HG03521 (cell line): Measurements from ENCODE around the gene KLHDC1.
A peak's percentile ranks its signal among the peaks of the same experiment; 100 is the strongest.
"Not testable (repeated sequence)": the region's sequence is repeated elsewhere in the genome, so short reads cannot be mapped to it uniquely, and the experiment has no call there.

Experiments used
- ATAC-seq: cut with Tn5 transposase; IDR thresholded peaks from one replicate; pipeline ENCODE4 v1.9.1; 2021; ENCODE audit warnings: mild to moderate bottlenecking, moderate library complexity; ENCODE audit not compliant: unreplicated experiment

The KLHDC1 gene

GRCh38 chr14:49692811-49693734 is at the start of gene KLHDC1:
TSS of gene KLHDC1 (plus strand) at chr14:49693120. CDS start at chr14:49693195, 75 bp downstream.
- peak; percentile 52 for ATAC-seq

- ATAC-seq: no peak
Measured at GRCh38 chr14:49653508-49653907, 39.4 kb upstream of the KLHDC1 start.

- ATAC-seq: no peak
Measured at GRCh38 chr14:49654511-49654910, 38.4 kb upstream of the KLHDC1 start.

- ATAC-seq: not testable (repeated sequence)
Measured at GRCh38 chr14:49657500-49657899, 35.4 kb upstream of the KLHDC1 start.

GRCh38 chr14:49659526-49660455 is 33.1 kb upstream of the KLHDC1 start:
- ATAC-seq: no peak

GRCh38 chr14:49670475-49670874 is 22.4 kb upstream of the KLHDC1 start:
- no peak for ATAC-seq

GRCh38 chr14:49673586-49673985 is 19.3 kb upstream of the KLHDC1 start:
- no peak for ATAC-seq

- no peak for ATAC-seq
Measured at GRCh38 chr14:49677643-49678042, 15.3 kb upstream of the KLHDC1 start.

- no peak for ATAC-seq
Measured at GRCh38 chr14:49679271-49679670, 13.6 kb upstream of the KLHDC1 start.

- no peak for ATAC-seq
Measured at GRCh38 chr14:49686425-49686824, 6.5 kb upstream of the KLHDC1 start.

GRCh38 chr14:49687942-49688700 is 4.8 kb upstream of the KLHDC1 start, which contains the start of gene POLE2:
TSS of gene POLE2 (minus strand) at chr14:49688214. CDS start at chr14:49688203, 11 bp downstream.
- peak; percentile 85 for ATAC-seq

GRCh38 chr14:49688701-49689030 is 4.3 kb upstream of the KLHDC1 start:
- no peak for ATAC-seq

GRCh38 chr14:49691031-49691430 is 1.9 kb upstream of the KLHDC1 start:
- no peak for ATAC-seq

- ATAC-seq: no peak
Measured at GRCh38 chr14:49692193-49692757, 645 bp upstream of the KLHDC1 start.

GRCh38 chr14:49693735-49694124 is 810 bp downstream of the KLHDC1 start:
- not testable (repeated sequence) for ATAC-seq

- ATAC-seq: no peak
Measured at GRCh38 chr14:49702725-49703124, 9.8 kb downstream of the KLHDC1 start.

GRCh38 chr14:49703965-49704364 is 11.0 kb downstream of the KLHDC1 start:
- no peak for ATAC-seq

- not testable (repeated sequence) for ATAC-seq
Measured at GRCh38 chr14:49704471-49704870, 11.6 kb downstream of the KLHDC1 start.

GRCh38 chr14:49710993-49711392 is 18.1 kb downstream of the KLHDC1 start:
- not testable (repeated sequence) for ATAC-seq

- no peak for ATAC-seq
Measured at GRCh38 chr14:49720744-49721143, 27.8 kb downstream of the KLHDC1 start.
